HG03280 (cell line): ENCODE data around the gene PPFIA3.
"Not testable (repeated sequence)": the region's sequence is repeated elsewhere in the genome, so short reads cannot be mapped to it uniquely, and the experiment has no call there.

Experiments
- ATAC-seq: cut with Tn5 transposase; IDR thresholded peaks from one replicate; pipeline ENCODE4 v1.9.1; 2021; ENCODE audit warnings: mild to moderate bottlenecking, moderate library complexity; ENCODE audit not compliant: unreplicated experiment

PPFIA3 gene

GRCh38 chr19:49121841-49122240 lies 2.5 kb downstream of the PPFIA3 start:
- not testable (repeated sequence) for ATAC-seq

- ATAC-seq = not testable (repeated sequence)
Measured at GRCh38 chr19:49123285-49123684, 3.9 kb downstream of the PPFIA3 start.

GRCh38 chr19:49125025-49125731 lies 5.8 kb downstream of the PPFIA3 start:
- no peak for ATAC-seq

- no peak for ATAC-seq
Measured at GRCh38 chr19:49126575-49126974, 7.2 kb downstream of the PPFIA3 start.

GRCh38 chr19:49127225-49127624 lies 7.9 kb downstream of the PPFIA3 start:
- ATAC-seq = not testable (repeated sequence)

- peak; percentile 91 for ATAC-seq
Measured at GRCh38 chr19:49127674-49128544, 8.6 kb downstream of the PPFIA3 start.

GRCh38 chr19:49128545-49129237 lies 9.3 kb downstream of the PPFIA3 start:
- no peak for ATAC-seq

GRCh38 chr19:49129238-49129583 lies 9.9 kb downstream of the PPFIA3 start:
- no peak for ATAC-seq

GRCh38 chr19:49130325-49130724 lies 11.0 kb downstream of the PPFIA3 start:
- no peak for ATAC-seq

- ATAC-seq = no peak
Measured at GRCh38 chr19:49132974-49133609, 13.7 kb downstream of the PPFIA3 start.

GRCh38 chr19:49133621-49134454 lies 14.5 kb downstream of the PPFIA3 start:
- no peak for ATAC-seq

GRCh38 chr19:49135686-49136085 lies 16.3 kb downstream of the PPFIA3 start:
- ATAC-seq = no peak

- ATAC-seq = no peak
Measured at GRCh38 chr19:49136771-49137171, 17.4 kb downstream of the PPFIA3 start.

- no peak for ATAC-seq
Measured at GRCh38 chr19:49140951-49141350, 21.6 kb downstream of the PPFIA3 start.

GRCh38 chr19:49141352-49141751 lies 22.0 kb downstream of the PPFIA3 start:
- no peak for ATAC-seq

GRCh38 chr19:49142866-49143335 lies 23.6 kb downstream of the PPFIA3 start:
- ATAC-seq = no peak

GRCh38 chr19:49145573-49146407 lies 26.4 kb downstream of the PPFIA3 start:
- no peak for ATAC-seq

GRCh38 chr19:49146408-49146770 lies 27.0 kb downstream of the PPFIA3 start:
- ATAC-seq = not testable (repeated sequence)

GRCh38 chr19:49148044-49148682 lies 28.8 kb downstream of the PPFIA3 start:
- ATAC-seq = no peak
